HT1080 (cell line): ENCODE measurements around the gene SLC25A21. TPM values are rescaled to one million over a fixed set of nuclear protein-coding genes. Genes with fewer than 3 reads are reported as not detected.

ENCODE experiments used
- DNase-seq: peaks from one replicate; pipeline ENCODE4 v3.0.0-alpha.2; 2015; ENCODE audit warnings: low read depth
- total RNA-seq: library from RNA; depleted of rRNA; stranded (reverse); fragments of >200 nt; shearing (Covaris generic); gene quantifications from 2 replicates; pipeline ENCODE4 v1.2.3, GENCODE V29; 2014

Gene SLC25A21
- total RNA-seq, 1 experiment from 2014 or later, result 0.37 TPM

- no peak for DNase-seq
Observed at GRCh38 chr14:37144729-37145363, 27.6 kb downstream of the SLC25A21 start.

- no peak for DNase-seq
Observed at GRCh38 chr14:37143475-37143874, 28.9 kb downstream of the SLC25A21 start.

GRCh38 chr14:37142835-37143401, 29.5 kb downstream of the SLC25A21 start:
- DNase-seq, result peak; percentile 72

- no peak for DNase-seq
Observed at GRCh38 chr14:37140176-37140575, 32.2 kb downstream of the SLC25A21 start.

GRCh38 chr14:37139710-37140109, 32.7 kb downstream of the SLC25A21 start:
- peak; percentile 9 for DNase-seq

- DNase-seq, result no peak
Observed at GRCh38 chr14:37138898-37139297, 33.5 kb downstream of the SLC25A21 start.

GRCh38 chr14:37133284-37133913, 39.0 kb downstream of the SLC25A21 start:
- DNase-seq, result no peak

- DNase-seq, result no peak
Observed at GRCh38 chr14:37131205-37131604, 41.2 kb downstream of the SLC25A21 start.

GRCh38 chr14:37129047-37129446, 43.4 kb downstream of the SLC25A21 start:
- no peak for DNase-seq

- DNase-seq, result peak; percentile 32
Observed at GRCh38 chr14:37124614-37125013, 47.8 kb downstream of the SLC25A21 start.

GRCh38 chr14:37122919-37123639, 49.3 kb downstream of the SLC25A21 start:
- DNase-seq, result no peak

GRCh38 chr14:37122288-37122687, 50.1 kb downstream of the SLC25A21 start:
- peak; percentile 83 for DNase-seq

GRCh38 chr14:37118673-37119366, 53.6 kb downstream of the SLC25A21 start:
- no peak for DNase-seq

- peak; percentile 64 for DNase-seq
Observed at GRCh38 chr14:37116933-37117849, 55.2 kb downstream of the SLC25A21 start.

GRCh38 chr14:37115406-37115805, 57.0 kb downstream of the SLC25A21 start:
- no peak for DNase-seq

- DNase-seq, result no peak
Observed at GRCh38 chr14:37114559-37114958, 57.8 kb downstream of the SLC25A21 start.

GRCh38 chr14:37114002-37114401, 58.4 kb downstream of the SLC25A21 start:
- no peak for DNase-seq

- DNase-seq, result no peak
Observed at GRCh38 chr14:37098132-37098531, 74.3 kb downstream of the SLC25A21 start.

GRCh38 chr14:37094502-37094901, 77.9 kb downstream of the SLC25A21 start:
- no peak for DNase-seq

GRCh38 chr14:37093364-37093763, 79.0 kb downstream of the SLC25A21 start:
- no peak for DNase-seq
